Occipital lobe (tissue), 2 donors: ENCODE measurements around the gene NLRP1. TPM values are rescaled to one million over a fixed set of nuclear protein-coding genes. Genes with fewer than 3 reads are reported as not detected.

Experiments
- DNase-seq: peaks from one replicate; lab custom pipeline; 2025; lab: John Stamatoyannopoulos, UW
- total RNA-seq: library from RNA; depleted of rRNA; stranded (reverse); fragments of >200 nt; gene quantifications from one replicate; pipeline ENCODE4 v1.2.3, GENCODE V29; 2014

The NLRP1 gene
- total RNA-seq, 1 donor from 2014 or later = 84.5 TPM

GRCh38 chr17:5516060-5516792, 68.1 kb downstream of the NLRP1 start:
- no peak for DNase-seq

GRCh38 chr17:5514976-5515375, 69.3 kb downstream of the NLRP1 start:
- DNase-seq = no peak

- no peak for DNase-seq
These were observed 70.7 kb downstream of the NLRP1 start for GRCh38 chr17:5513628-5514027.

- no peak for DNase-seq
These were observed 72.7 kb downstream of the NLRP1 start for GRCh38 chr17:5511401-5512225.

GRCh38 chr17:5510771-5511170, 73.5 kb downstream of the NLRP1 start:
- no peak for DNase-seq

GRCh38 chr17:5509482-5509881, 74.8 kb downstream of the NLRP1 start:
- no peak for DNase-seq

- DNase-seq = no peak
These were observed 75.5 kb downstream of the NLRP1 start for GRCh38 chr17:5508810-5509209.

- no peak for DNase-seq
These were observed 78.0 kb downstream of the NLRP1 start for GRCh38 chr17:5506307-5506706.

- DNase-seq = no peak
These were observed 81.8 kb downstream of the NLRP1 start for GRCh38 chr17:5502552-5502951.

GRCh38 chr17:5501685-5502084, 82.6 kb downstream of the NLRP1 start:
- DNase-seq = no peak

- DNase-seq = peak; percentile 88
These were observed 83.5 kb downstream of the NLRP1 start for GRCh38 chr17:5500589-5501391.

GRCh38 chr17:5500247-5500588, 84.1 kb downstream of the NLRP1 start:
- DNase-seq = no peak

- peak; percentile 28 for DNase-seq
These were observed 84.7 kb downstream of the NLRP1 start for GRCh38 chr17:5499476-5500231.

- no peak for DNase-seq
These were observed 91.3 kb downstream of the NLRP1 start for GRCh38 chr17:5492970-5493369.

GRCh38 chr17:5488752-5489151, 95.6 kb downstream of the NLRP1 start:
- no peak for DNase-seq

- DNase-seq = peak; percentile 99
These were observed 97.8 kb downstream of the NLRP1 start, which contains the start of gene MIS12 for GRCh38 chr17:5486206-5487124. Gene MIS12 (plus strand): TSS chr17:5486566. CDS start chr17:5488863, 2,297 bp downstream.

- DNase-seq = no peak
These were observed 98.8 kb downstream of the NLRP1 start, which contains the start of gene DERL2 for GRCh38 chr17:5485270-5486205. Gene DERL2 (minus strand): TSS chr17:5486178. CDS start chr17:5486161, 17 bp downstream.

GRCh38 chr17:5481451-5481850, 102.9 kb downstream of the NLRP1 start:
- DNase-seq = no peak

GRCh38 chr17:5480962-5481361, 103.3 kb downstream of the NLRP1 start:
- no peak for DNase-seq
